HG03442 (cell line): ENCODE measurements around the gene CATSPERZ.
"Not testable (repeated sequence)": the region's sequence is repeated elsewhere in the genome, so short reads cannot be mapped to it uniquely, and the experiment has no call there.

Experiments used
- ATAC-seq: cut with Tn5 transposase; IDR thresholded peaks from one replicate; pipeline ENCODE4 v1.9.1; 2021; ENCODE audit warnings: mild to moderate bottlenecking, moderate library complexity; ENCODE audit not compliant: unreplicated experiment

Gene CATSPERZ

DNA sequence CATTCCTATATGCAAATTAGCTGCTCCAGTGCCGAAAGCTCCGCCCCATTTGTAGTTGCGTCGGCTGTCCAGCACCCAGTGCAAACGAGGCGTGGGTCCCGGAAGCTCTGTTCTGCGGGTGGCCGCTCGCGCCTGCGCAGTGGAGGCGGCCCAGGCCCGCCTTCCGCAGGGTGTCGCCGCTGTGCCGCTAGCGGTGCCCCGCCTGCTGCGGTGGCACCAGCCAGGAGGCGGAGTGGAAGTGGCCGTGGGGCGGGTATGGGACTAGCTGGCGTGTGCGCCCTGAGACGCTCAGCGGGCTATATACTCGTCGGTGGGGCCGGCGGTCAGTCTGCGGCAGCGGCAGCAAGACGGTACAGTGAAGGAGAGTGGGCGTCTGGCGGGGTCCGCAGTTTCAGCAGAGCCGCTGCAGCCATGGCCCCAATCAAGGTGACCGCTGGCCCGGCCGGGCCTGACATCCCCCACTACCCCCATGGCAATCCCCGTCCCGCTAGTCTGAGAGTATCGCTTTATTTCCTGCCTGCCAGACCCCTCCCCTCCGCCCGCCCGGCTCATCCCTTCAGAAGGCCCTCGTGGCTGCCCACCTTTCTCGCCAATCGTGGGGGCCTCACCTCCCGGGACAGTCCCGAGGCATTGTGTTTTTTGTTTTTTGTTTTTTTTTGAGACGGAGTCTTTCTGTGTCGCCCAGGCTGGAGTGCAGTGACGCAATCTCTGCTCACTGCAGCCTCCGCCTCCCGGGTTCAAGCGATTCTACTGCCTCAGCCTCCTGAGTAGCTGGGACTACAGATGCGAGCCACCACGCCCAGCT lies 18.0 kb downstream of the CATSPERZ start, which contains the start of gene PRDX5:
PRDX5 (plus strand) TSS at position 161 of the 805 bp plus-strand sequence; CDS start at position 256, 95 bp downstream.
- peak; percentile 69 for ATAC-seq

DNA sequence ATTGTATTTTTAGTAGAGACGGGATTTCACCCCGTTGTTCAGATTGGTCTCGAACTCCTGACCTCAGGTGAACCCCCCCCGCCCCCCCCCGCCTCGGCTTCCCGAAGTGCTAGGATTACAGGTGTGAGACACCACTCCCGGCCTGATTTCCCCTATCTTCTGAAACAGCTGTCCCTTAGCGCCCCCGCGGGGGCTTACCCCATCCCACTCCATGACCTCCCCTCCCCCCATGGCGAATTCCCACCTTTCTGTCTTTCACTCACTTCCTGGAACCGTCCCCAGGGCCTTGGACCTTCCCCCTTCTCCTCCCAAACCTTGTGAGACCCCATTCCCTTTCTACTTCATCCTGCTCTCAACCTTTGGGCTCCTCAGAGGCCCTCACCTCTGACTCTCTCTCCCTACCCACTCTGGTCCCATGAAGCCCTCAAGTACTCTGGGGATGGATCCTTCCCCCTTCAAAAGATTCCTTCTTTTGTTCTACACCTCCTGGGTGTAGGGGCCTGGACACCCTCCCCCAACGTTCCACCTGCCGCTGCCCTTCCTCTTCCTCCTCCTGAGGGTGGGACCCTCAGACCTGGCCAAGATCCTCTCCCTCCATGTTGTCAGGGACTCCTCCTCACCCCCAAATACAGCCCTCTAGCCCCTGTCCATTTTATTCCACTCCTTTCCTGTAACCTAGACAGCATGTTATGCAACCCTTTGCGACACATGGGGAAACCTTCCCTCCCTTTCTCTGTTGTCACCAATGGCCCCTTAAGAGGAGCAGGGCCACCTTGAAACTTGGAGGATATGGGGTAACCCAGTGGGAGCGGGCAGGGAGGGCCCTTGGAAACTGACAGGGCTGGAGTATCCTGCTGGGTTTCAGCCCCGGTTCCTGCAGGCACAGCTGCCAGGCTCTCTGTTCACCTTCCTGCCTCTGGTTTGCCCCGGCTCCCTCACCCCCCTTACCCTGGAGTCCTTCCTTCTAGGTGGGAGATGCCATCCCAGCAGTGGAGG lies 18.9 kb downstream of the CATSPERZ start:
- ATAC-seq: no peak

DNA sequence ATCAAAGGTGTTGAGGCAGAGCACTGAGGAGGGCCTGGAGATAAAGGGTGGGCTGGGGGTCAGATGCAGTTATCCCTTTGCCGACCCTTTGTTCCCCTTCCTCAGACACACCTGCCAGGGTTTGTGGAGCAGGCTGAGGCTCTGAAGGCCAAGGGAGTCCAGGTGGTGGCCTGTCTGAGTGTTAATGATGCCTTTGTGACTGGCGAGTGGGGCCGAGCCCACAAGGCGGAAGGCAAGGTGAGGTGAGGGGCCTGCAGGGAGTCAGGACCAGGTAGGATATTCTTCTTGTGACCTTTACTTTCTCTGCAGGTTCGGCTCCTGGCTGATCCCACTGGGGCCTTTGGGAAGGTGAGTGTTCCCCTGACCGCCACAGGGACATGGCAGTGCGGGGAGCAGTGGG lies 20.4 kb downstream of the CATSPERZ start:
- ATAC-seq: no peak

DNA sequence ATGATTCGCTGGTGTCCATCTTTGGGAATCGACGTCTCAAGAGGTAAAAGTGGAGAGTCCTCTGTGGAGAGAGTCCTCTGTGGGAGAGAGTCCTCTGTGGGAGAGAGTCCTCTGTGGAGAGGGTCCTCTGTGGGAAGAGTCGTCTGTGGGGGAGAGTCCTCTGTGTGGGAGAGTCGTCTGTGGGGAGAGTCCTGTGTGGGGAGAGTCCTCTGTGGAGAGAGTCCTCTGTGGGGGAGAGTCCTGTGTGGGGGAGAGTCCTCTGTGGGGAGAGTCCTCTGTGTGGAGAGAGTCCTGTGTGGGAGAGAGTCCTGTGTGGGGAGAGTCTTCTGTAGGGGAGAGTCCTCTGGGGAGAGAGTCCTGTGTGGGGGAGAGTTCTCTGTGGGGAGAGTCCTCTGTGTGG lies 20.9 kb downstream of the CATSPERZ start:
- no peak for ATAC-seq

DNA sequence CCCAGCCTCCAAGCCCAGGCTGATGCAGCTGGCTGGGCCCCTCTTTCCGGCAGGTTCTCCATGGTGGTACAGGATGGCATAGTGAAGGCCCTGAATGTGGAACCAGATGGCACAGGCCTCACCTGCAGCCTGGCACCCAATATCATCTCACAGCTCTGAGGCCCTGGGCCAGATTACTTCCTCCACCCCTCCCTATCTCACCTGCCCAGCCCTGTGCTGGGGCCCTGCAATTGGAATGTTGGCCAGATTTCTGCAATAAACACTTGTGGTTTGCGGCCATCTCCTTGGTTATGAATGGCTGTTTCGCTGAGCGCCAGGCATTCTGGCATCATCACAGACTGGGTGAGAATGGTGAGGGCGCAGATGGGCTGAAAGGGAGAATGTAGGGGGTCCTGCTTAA lies 21.4 kb downstream of the CATSPERZ start:
- no peak for ATAC-seq

DNA sequence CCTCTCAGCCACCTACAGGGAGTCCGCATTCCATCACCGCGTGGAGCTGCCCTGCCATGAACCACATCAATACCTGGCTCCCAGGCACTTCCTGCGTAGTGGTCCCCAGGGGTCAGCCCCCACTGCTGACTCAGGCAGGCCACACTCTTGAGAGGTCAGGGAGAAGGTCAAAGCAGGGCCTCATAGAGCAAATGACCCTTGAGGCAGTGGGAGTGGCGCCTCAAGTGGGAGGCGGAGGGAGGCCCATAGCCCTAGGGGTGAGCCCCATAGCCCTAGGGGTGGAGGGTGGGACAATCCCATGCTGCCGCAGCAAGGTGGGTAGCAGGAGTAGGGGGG lies 22.7 kb downstream of the CATSPERZ start:
- ATAC-seq: no peak

DNA sequence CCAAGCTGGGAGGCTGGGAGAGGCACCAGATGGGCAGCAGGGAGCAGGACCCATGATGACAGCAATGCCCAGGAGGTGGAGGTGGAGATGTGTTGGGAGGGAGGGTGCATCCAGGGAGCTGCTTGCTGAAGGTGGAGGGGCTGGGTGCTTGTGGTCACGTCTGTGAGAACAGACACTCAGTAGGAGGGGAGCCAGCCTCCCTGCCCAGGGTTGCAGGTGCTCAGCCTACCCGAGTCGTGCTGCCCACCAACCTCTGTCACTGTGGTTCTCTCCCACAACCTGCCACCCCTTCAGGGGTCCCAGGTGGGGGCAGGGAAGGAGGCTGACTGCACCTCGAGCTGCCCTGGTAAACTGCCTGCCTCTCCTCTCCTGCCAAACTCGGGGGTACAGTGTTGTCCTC lies 23.2 kb downstream of the CATSPERZ start:
- no peak for ATAC-seq

DNA sequence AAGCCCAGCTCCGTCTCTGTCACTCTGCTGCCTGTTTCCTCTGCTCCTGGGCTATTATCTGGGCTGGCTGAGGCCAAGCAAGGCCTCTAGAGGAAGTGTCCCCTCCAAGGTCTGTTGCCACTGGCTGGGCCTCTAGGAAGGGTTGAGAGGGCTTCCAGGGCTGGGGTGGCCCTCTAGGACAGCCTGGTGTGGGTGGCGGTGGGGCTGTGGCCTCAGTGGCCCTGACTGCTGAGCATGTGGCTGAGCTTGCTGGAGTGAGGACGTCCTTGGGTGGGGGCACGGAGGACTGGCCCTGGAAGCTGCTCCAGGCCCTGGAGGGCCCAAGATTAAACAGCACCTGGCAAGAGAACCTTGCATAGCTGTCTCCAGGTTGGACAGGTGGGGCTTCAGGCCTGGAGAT lies 23.8 kb downstream of the CATSPERZ start:
- ATAC-seq: not testable (repeated sequence)

DNA sequence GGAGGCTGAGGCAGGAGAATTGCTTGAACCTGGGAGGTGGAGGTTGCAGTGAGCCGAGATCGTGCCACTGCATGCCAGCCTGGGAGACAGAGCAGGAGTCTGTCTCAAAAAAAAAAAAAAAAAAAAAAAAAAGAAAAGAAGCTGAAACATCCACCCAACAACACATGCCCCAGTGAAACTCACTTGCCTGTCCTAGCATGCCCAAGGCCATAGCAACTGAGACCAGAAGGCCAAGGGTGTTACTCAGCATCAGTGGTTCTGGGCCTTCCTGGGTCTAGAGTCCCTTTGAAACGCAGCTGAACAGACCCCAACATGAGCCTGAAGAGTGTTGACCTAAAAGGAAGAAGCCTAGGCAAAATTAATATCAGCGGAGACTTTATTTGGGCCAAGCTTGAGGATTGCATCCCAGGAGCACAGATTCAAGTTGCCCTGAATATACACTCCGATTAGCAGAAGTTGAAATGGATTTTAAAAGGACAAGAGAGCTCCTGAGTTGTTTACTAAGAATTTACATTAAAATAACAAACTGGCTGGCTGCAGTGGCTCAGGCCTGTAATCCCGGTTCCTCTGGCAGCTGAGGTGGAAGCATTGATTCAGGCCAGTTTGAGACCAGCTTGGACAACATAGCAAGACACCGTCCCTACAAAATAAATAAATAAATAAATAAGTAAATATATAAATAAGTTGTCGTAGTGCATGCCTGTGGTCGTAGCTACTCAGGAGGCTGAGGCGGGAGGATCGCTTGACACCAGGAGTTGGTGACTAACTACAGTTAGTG lies 24.7 kb downstream of the CATSPERZ start:
- no peak for ATAC-seq

DNA sequence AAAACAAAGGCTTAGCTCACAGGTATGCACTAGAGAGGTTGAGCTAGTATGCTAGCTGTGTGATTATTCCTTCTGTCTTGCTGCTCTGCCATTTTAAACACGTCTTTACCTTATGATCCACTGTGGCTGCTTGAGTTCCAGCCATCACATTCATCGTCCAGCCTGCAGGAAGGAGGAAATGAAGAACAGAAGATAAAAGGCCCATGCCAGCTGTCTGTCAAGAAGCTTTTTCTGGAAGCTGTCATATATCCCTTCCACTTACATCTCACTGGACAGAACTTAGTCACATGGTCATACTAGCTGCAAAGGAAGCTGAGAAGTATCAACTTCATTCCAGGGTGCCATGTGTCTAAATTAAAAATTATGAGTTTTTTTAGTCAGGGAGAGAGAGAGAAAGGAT lies 27.2 kb downstream of the CATSPERZ start:
- ATAC-seq: no peak

DNA sequence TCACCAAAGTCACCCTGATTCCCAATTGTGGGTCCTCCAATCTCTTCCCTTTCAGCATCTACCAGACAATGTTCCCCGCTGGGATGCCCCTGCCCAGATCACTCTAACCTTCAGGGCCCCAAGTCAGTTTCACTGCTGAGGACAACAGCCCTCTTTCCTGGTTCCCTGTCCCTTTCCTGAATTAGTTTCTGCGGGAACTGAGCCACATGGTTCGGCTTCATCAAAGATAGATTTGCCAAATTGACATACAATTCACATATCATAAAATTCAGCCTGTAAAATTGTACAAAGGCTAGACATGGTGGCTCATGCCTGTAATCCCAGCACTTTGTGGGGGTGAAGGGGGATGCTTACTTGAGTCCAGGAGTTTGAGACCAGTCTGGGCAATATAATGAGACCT lies 27.8 kb downstream of the CATSPERZ start:
- no peak for ATAC-seq

DNA sequence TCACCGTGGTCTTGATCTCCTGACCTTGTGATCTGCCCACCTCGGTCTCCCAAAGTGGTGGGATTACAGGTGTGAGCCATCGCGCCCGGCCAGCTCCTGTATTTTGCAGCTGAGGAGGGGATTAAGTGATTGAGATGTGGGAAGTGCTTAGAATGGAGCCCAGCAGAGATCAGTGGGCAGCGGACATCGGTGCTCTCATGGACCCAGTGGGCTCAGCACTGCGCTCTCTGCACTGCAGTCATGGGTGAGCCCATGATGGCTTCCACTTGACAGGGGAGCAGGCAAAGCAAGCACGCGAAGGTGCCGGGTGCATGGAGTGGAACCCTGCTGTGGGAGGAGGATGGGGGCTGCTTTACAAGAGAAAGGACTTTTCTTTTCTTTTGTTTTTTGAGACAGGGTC lies 30.7 kb downstream of the CATSPERZ start:
- ATAC-seq: no peak

DNA sequence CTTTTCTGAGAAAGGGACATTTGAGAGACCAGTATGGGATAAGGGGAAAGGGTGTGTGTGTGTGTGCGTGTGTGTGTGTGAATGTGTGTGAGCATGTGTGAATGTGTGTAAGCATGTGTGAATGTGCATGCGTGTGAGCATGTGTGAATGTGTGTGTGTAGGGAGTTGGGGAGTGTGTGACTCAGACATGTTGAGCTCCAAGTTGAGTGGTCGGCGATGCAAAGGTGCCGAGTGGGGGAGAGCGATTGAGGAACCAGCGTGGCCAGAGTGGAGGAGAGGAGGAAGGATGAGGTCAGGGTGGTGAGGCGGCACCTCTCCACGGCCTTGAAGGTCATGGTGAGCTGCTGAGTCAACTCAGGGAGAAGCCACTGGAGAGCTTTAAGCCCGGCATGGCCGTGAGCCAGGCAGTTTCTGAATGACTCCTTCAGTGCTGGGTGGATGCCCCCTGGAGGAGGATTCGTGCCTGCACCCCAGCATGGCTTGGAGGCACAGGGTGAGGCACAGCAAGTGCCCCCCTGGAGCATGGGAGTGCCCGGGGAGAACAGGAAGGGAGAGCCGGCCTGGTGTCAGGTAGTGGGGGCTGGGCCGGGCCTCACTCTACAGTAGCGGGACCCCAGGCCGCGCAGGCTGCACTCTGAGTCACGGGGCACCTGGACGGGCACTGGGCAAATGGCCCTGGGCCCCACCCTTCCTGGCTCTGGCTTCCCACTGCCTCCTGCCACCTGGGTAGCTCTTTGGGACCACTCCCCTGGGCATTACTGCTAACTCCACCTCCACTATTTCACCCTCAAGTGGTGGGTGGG lies 31.6 kb downstream of the CATSPERZ start:
- ATAC-seq: peak; percentile 54

DNA sequence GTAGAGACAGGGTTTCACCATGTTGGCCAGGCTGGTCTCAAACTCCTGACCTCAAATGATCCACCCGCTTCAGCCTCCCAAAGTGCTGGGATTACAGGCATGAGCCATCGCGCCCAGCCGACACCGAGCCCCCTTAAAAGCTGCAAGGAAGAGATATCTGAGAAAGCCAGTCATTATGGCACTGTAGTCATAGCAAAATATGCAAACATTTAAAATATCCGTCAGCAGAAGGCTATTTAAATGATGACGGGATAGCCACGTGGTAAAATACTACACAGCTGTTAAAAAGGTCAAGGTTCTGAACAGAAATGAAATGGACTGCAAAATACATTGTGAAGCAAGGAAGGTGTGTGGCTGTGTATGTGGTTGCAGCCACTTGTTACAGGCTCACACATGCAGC lies 33.4 kb downstream of the CATSPERZ start:
- no peak for ATAC-seq

DNA sequence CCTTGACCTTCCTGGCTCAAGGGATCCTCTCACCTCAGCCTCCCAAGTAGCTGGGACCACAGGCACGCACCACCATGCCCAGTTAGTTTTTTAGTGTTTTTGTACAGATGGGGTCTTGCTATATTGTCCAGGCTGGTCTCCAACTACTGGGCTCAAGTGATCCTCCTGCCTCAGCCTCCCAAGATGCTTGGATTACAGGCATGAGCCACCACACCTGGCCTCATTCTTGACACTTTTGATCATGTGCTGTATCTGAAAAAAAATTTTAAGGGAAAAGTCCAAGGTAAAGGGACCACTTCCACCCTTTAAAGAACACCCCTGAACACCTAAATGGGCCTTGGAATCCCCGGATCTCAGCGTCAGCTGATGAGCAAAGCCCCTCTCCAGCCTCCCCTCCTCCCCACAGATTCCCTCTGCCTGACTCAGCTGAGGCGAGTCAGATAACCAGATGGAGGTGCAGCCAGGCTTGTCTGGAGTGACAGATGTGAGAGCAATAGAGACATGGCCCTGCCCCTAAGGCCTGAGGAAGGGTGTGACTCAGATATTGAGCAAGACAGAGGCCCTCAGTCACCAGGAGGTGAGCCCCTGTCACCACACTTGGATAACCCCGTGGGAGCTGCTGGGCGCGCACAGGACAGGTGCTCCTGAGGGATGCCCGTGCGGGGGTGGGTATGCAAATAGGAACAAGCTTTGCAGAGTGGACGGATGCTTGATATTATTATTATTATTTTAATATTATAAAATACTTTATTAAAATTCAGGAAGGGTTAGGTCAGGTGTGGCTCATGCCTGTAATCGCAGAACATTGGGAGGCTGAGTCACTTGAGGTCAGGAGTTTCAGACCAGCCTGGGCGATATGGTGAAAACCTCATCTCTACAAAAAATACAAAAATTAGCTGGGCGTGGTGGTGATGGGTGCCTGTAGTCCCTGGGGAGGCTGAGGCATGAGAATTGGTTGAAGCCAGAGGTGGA lies 34.9 kb downstream of the CATSPERZ start:
- ATAC-seq: peak; percentile 75

DNA sequence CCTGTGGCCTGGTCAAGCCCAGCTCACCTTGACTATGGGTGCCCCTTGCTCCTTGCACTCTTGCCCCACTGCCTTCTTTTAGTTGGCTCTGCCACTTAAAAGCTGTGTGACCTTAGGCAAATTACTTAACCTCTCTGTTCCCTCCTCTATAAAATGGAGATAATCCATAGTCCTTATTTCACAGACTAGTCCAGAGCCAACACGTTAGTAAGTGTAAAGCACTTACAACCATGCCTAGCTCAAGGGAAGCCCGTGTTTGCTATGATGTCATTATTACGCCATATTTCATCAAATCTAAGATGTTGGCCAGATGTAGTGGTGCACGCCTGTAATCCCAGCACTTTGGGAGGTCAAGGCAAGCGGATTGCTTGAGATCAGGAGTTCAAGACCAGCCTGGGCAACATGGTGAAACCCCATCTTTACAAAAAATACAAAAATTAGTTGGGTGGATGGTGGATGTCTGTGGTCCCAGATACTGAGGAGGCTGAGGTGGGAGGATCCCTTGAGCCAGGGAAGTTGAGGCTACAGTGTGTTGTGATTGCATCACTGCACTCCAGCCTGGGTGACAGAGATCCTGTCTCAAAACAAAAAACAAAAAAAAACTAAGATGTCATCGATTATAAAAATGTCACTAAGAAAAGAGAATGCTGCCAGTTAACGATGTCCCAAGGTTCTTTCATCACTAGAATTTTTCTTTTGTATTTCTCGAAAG lies 37.5 kb downstream of the CATSPERZ start:
- no peak for ATAC-seq

DNA sequence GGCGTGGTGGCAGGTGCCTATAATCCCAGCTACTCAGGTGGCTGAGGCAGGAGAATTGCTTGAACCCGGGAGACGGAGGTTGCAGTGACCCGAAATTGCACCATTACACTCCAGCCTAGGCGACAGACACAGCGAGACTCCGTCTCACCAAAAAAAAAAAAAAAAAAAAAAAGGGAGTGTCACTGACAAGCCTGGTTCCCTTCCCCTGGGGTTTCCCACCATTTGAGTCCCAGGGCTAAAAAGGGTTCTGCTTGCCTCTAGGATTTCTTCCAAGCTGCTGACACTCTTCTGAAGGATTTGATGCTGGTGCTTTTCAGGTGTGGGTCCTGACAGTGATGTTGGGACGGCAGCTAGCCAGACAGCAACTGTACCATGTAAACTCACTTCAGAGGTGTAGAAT lies 38.6 kb downstream of the CATSPERZ start:
- no peak for ATAC-seq

DNA sequence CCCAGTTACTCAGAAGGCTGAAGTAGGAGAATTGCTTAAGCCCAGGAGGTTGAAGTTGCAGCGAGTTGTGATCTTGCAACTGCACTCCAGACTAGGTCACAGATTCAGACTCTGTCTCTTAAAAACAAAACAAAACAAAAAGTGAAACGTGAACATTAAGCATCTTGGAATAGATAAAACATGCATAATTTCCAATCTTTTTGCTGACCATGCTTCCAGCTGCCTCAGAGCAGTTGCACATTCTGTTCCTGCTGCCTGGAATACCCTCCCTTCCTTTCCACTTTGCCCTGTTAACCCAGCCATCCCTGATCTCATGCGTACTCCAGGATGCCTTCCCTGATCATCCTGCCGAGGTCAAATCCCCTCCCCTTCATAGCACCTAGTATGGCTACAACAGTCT lies 39.1 kb downstream of the CATSPERZ start:
- no peak for ATAC-seq
